Stimulated activated CD4-positive, alpha-beta T cell treated with anti-CD3 and anti-CD28 coated beads, TNF-alpha, amount 100 ng/mL, for 1 hour (primary cell): Measurements from ENCODE around the gene SPDEF.

Experiments used
- DNase-seq, 3 donors: peaks; one replicate each; pipeline ENCODE4 v3.0.0-alpha.2; 2020; ENCODE audit warnings: low read depth in 3 of 3, low spot score in 1 of 3

SPDEF gene

DNA sequence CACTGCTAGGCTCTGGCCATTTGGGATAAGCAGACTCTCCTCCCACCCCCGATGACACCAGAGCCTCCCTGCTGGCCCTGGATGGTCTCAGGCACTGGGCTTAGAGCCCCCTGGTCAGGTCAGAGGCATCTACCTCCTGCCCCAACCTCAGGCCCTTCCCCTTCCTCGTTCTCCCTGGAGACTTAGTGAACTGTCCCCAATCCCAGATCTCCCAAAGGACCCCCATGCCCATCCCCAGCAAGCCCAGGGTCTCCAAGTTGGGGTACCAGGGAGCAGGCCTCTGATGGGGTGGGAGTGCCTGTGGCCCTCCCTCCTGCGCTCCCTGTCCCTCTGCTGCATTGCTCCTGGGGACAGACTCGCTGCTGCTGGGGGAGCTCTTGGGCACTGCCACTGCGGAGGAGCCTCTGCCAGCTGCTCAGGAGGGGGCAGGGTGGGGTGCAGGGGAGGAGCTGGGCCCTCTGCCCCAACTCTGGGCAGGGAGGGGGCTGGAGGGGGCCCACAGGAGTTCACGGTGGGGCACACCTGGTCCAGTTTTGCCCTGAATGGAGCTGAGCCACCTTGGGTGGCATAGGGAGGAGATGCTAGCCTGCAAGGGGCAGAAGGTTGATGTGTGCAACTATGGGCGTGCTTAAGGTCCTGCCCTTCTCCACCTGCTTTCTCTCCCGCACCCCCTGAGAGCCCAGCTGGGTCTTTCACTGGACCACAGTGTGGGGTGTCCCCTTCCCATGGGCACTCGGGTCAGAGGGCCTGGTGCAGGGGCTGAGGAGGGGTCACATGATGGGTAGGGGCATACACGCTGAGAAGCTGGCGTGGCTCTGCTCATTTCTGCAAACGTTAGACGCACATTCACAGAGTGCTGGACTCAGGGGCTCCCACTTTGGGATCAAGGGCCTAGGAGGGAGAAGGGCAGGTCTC lies 40.4 kb downstream of the SPDEF start:
- DNase-seq: no peak

DNA sequence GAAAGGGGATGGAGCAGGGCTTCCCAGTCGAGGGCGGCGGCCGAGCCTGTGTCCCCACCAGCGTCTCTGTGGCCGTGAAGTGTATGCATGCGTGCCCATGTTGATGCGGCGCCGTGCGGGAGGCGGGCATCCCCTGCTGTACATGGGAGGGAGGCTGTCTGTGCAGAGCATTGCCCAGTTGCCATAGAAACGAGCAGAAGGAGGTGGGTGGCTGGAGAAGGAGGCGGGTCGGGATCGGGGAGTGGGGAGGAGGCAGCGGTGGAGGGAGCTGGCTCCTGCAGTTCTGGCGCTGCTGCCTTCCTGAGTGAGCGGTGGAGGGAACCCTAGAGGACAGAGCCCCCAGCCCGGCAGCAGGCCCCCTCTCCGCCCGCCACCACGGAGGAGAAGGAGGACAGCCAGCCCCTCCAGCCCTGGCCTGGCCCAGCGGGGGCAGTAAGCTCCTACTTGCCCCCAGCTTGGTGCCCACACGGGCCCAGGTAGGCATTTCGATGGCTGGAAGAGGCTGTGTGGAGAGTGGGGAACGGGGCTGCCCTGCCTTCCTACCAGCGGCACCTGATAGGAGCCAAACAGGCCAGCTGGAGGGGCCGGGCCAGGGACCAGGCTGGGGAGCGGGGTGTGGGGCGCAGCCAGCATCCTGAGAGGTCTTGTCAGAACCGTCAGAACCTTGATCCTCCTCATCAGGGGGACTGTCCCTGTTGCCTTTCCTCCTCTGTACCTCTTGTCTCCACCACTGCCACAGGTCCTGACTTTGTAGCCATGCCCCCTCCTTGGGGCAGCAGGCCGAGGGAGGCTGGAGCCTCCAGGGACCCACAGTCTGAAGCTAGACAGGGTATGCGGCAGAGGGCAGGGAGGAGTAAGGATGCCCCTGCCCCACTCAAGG lies 41.3 kb downstream of the SPDEF start:
- no peak for DNase-seq

DNA sequence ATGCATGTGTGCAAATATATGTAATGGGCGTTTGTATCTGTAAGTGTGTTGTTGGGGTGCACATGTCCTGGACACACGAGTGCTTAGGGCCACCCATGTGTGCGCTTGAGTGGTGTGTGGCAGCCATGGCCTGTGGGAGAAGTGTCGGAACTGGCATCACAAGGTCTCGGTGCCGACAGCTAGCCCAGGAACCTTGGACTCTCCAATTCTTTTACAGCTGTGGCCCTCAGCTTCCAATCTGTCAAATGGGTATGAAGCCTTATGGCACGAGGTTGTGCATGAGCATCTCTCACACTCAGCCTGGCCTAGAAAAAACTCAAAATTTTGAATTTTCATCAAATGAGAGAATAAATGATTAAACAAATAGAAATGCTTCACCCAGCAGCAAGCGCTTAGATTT lies 42.0 kb downstream of the SPDEF start:
- DNase-seq: no peak

DNA sequence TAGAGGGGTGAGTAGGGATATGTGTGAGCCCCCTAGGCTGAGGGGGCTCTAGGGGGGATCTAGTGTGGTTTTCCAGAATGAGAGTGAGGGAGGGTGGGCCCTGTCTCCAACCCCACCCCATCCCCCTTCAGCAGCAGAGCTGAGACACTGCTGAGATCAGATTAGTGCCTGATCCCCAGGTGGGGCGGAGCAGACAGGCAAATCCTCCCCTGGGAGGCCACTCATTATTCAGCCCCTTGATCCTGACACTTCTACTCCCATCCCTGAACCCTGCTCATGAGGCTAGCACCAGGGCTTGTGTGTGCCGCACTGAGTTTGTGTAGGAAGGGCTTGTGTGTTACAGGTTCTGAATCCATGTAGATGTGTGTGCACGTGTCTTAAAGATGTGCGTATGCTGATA lies 42.5 kb downstream of the SPDEF start:
- DNase-seq: no peak

DNA sequence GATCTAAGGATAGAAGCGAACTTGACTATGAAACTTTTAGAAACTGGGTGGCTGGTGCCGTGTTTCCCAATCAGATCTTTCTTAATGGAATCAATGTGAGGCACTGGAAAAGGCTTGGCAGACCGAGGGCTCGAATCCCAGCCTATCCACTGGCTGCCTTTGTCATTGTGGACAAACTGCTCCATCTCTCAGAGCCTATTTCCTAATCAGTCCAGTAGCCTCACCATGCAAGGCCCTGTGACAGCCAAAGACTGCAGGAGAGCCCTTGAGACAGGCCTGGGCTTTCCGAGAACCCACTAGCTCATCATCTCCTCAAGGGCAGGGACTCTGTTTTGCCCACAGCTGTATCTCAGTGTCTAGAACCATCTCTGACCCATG lies 43.4 kb downstream of the SPDEF start:
- DNase-seq: no peak

DNA sequence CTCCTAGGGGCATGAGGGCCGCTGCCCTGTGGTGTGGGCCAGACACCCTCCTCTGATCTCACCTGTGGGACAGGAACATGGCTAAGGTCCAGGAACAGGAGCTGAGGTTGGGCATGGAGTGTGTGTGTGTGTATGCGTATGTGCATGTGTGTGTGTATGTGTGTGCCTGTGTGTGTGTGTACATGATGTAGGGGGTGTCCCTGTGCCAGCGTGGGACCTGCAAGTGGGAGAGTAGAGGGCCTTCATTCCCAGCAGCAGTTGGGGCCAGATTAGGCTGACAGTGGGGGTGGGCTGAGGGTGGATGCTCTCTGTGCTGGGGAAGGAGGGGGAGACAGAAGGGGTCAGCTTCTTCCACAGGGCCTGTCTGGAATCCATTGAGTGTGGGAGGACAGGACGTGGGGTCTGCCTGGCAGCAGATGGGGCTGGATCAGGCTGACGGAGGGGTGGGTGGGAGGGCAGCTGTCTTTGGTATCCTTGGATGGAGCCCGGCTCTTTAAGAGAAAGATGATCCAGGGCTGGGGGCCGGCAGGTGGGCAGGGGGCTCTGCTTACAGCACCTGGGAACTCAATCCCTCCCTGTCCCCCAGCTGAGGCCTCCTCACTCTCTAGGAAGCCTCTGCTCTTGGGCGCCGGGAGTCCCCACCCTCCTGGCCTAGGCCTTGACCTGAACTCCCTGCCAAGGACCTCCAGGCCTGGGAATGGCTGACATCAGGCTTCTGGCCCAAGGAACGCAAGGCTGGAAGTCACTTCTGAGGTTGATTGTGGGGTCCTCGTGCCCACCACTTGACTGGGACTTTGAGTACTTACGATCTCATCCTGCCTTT lies 44.0 kb downstream of the SPDEF start:
- no peak for DNase-seq

DNA sequence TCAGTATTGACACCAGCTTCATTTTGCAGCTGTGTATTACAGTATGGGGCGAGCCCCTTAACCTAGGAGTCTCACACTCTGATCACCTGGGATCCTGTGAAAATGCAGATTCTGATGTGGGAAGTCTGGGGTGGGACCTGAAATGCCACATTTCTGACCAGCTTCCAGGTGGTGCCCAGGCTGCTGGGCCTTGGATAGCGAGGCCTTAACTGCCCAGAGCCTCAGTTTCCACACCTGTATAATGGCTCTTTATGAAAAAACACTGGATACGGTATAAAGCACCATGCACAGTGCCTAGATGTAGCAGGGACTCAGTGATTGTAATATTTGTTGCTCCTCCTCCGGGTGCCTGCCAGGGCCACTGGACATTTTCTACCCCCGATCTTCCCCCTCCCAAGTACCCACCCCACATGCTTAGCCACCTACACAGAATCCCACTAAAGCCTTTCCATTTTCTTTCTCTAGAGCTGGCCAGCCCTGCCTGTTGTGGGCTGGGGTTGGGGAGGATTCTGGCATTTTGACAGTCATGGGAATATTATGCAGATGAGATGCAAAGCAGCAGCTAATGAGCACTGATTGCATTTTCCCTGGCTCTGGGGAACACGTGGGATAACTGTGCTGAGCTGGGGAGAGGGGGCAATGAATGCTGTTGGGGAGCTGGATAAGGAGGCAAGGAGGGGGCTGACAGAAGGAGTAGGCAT lies 44.8 kb downstream of the SPDEF start:
- no peak for DNase-seq

DNA sequence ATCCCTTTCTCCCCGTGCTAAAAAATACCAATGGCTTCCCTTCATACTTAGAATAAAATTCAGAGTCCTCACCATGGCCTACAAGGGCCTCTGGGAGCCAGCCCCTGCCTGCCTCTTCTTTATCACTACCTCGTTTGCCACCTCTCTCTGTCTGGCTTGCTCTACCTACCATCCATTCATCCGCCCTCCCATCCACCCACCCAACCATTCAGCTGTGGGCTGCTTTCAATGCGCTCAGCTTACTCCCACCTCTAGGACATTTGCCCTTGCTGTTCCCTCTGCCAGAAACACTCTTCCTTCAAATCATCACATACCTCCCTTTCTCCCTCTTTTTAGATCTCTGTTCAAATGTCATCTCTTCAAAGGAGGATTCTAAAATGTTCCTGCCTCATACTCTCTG lies 45.8 kb downstream of the SPDEF start:
- DNase-seq: no peak

DNA sequence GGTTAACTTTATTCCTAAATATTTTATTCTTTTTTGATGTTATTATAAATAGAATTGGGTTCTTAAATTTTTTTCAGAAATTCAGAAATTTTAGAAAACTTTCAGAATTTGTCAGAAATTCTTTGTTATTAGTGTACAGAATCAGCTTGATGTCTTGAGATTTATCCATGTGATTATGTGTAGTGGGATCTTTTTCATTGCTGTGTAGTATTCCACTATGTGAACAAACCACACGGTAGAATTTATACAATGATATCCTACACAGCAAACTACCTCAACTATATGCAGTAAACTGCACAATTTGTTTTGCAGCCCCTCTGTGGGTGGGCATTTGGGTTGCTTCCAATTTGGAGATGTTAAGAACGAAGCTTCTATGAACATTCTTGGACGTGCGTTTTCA lies 46.3 kb downstream of the SPDEF start:
- DNase-seq: no peak

DNA sequence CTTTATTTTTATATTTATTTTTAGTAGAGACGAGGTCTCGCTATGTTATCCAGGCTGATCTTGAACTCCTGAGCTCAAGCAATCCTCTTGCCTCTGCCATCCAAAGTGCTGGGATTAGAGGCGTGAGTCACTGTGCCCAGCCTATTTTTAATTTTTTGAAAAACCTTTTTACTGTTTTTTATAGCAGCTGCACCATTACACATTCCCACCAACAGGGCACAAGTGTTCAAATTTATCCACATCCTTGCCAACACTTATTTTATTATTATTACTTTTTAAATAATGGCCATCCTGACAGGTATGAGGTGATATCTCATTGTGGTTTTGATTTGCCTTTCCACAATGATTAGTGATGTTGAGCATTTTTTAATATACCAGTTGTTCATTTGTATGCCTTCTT lies 47.7 kb downstream of the SPDEF start:
- no peak for DNase-seq

DNA sequence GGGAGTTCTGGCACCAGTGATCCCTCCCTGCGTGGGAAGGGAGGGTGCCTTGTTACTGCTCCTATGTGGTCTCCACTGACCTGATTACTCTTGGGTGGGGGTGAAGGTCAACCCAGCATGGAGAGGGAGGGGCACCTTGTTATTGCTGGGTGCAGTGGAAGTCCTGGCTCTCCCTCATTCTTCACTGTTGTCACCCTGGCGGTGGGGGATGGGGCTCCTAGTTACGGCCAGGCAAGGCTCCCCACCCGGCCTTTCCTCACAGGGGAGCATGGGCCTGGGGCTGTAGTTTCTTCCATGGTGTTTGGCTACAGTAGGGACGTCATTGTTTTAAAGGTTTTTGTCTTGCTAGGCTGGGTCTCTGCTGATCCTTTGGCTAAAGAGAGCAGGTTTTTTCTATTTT lies 49.4 kb downstream of the SPDEF start:
- no peak for DNase-seq

DNA sequence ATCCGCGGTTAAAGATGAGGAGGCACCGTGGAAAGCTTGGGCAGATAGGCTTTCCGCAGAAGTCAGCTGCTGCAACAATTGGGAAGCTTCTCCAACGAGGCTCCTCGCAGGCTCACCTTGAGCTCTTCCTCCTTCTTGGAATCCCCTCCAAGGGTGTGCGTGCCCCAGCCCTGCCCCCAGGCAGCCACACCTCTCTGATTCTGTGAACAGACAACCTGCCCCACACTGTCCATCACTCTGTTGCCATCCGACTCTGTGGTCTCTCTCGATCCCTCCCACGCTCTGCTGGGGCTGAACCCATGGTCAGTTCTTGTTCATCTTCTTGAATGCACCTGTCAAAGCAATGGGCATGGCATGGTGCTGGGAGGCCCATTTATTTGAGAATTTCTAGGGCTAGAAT lies 58.7 kb downstream of the SPDEF start:
- DNase-seq: no peak

DNA sequence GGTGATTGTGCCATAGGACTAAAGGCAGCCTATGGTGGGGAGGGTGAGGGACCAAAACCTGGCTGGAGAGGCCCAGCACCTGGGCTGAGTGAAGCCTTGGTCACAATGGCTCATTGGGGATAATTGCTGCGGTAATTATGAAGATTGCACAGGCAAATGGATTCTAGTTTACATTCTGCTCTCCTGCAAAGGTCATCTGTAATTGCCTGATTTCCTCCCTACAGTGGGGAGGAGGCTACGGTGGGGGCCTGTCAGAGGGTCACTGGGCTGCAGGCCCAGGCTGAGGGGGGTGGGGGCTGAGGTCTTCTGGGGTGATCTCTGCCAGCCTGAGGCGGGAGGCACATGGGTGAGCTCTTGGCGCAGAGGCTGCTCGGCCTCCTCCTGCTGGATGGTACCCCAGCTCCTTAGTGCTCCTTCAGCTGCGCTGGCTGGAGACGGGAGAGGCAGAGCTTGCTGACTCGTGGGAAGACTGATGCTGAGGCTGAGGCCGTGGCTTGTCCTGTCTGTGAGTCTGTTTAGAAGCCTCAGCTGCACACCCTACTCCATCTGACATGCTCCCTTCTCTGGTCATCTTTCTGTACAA lies 59.9 kb downstream of the SPDEF start:
- no peak for DNase-seq

DNA sequence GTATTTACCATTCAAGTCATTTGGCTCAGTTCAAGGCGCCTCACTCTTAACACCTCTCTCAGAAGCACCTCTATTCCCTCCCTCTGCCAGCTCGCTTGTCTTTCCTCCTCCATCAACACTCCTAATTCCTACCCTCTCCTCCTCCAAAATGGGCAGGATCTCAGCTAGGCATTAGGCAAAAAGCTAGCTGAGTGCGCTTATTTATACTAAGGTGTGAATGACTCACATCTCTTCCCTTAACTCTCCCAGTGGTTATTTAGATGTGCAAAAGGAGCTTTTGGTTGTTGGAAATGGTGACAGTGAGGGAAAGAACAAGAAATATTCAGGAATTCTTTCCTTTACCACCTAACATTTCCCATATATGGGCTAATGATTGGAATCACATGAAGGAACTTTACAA lies 61.2 kb downstream of the SPDEF start:
- DNase-seq: no peak

DNA sequence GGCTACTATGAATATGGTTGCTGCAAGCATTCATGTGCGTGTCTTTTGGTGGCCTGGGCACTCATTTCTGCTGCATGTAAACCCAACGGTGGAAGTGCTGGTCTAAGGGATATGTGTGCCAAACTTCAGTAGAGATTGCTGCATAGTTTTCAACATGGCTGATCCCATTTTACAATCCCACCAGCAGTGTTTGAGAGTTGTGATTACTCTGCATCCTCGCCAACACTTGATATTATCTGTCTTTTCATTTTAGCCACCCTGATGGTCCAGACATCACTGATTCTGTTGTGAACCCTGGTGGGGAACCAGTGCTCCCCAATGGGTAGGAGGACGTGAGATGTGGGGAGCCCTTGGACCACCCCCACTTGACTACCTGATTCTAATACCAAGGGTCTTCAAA lies 62.8 kb downstream of the SPDEF start:
- DNase-seq: no peak

DNA sequence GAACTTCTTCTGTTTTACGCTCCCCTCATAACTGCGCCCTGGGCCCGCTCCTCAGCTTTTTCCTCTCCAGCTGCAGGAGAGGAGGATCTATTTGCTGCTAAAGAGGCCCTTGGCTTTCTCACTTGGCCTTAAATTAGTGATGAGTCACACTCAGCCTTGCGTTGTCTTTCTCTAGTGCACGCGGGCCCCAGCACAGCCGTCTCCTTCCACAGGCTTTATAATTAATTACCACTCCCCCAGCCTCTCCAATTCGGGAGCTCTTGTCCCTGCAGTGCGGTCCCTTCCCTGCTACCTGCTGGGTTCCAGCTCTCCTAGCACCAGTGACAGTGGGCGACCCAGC lies 65.1 kb downstream of the SPDEF start:
- no peak for DNase-seq

DNA sequence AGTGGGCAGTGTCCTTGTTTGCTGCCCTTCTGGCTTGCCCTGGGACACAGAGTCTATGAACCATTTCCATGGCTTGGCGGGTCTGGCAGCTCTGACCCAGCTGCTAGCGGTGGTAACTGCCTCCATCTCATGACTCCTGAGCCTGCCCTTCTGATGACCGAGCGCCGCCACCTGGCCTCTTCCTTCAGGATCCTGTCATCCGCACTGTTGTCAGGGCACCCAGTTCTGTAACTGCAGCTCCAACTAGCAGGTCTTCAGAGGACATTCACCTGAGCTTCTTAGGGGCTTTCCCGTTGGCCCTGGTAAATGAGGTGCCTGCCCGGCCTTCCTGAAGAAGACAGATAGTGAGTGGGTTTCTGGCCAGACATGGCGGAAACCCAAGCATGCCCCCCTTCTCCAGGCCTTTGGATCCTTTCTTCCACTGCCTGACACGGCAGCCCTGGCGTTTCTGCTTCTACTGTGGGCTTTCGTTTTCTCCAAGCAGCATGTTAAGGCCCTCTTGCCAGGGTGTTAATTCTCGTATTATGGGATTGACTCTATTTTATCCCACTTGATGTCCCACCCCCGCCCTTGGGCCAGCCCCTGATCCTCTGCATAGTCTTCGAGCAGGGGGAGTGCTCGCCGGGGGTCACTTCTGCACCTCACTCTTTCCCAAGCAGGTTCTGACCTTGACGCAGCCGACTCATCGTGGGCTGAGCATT lies 65.6 kb downstream of the SPDEF start:
- no peak for DNase-seq

DNA sequence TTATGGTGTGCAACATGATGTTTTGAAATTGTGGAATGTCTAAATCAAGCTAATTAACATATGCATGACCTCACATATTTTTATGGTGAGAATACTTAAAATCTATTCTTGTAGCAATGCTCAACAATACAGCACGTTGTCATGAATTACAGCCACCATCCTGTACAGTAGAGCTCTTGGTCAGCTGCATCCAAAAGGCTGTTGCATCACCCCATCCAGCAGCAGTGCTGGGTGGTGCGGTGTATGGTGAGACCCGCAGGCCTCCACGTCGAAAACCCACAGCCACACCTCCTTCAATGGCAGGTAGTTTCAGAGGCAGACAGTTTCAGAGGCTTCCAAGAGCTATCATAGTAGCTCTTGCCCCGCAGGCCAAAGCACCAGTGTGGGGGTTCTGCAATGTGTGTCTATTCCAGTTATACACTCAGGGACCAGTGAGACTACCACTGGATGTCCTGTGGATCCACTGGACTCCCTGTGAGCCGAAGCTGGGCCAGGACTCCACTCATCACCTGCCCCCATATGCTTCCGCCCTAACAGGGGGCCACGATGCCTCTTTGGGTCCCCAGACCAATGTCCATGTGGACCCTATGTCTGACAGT lies 66.8 kb downstream of the SPDEF start:
- DNase-seq: no peak
